IMR-90 (cell line): ENCODE results near the gene MOCS1. TPM values are rescaled to one million over a fixed set of nuclear protein-coding genes. Genes with fewer than 3 reads are reported as not detected.

Source experiments
- ATAC-seq: fragments of 200-7000 bp; cut with Tn5 transposase; 2 replicates; pipeline ENCODE4 v1.9.1; 2020; ENCODE audit warnings: low read depth, mild to moderate bottlenecking, moderate library complexity
- BruUV-seq: library from RNA; stranded (reverse); fragments of 400-500 nt; replicated peaks from 2 replicates; lab custom pipeline; 2021; lab: Mats Ljungman, UMichigan
- CTCF ChIA-PET: fragments of 300-600 bp; formaldehyde crosslinking; extraction: SDS; loops from one replicate; lab custom pipeline; 2021; ENCODE audit warnings: antibody characterized with exemption; lab: Yijun Ruan, JAX
- POLR2A ChIA-PET: fragments of 300-600 bp; sonication (Branson Sonifier 250); formaldehyde crosslinking; loops from one replicate; lab custom pipeline; 2022; ENCODE audit warnings: antibody characterized with exemption; ENCODE audit not compliant: unreplicated experiment; lab: Charles Lee
- DNase-seq: peaks from one replicate; pipeline ENCODE4 v3.0.0; 2013
- H2AFZ ChIP-seq: replicated peaks from 2 replicates; pipeline ENCODE3; 2013; ENCODE audit warnings: low read length, mild to moderate bottlenecking; ENCODE audit not compliant: poor library complexity
- H2AK5ac ChIP-seq: 2 replicates; pipeline ENCODE4 v1.6.1; 2013; ENCODE audit warnings: low read depth, low read length, inconsistent platforms
- H2AK9ac ChIP-seq: replicated peaks from 2 replicates; pipeline ENCODE3; 2013; ENCODE audit warnings: mild to moderate bottlenecking, low read depth, low read length, moderate library complexity; ENCODE audit not compliant: poor library complexity
- H2BK120ac ChIP-seq: 2 replicates; pipeline ENCODE4 v1.6.1; 2013; ENCODE audit warnings: low read depth, low read length, inconsistent platforms
- H2BK15ac ChIP-seq: 3 replicates; pipeline ENCODE4 v1.6.1; 2013; ENCODE audit warnings: low read depth, low read length, inconsistent platforms
- H2BK20ac ChIP-seq: 2 replicates; pipeline ENCODE4 v1.6.1; 2013; ENCODE audit warnings: low read depth, mild to moderate bottlenecking, inconsistent platforms, low read length, moderate library complexity
- H2BK5ac ChIP-seq: 2 replicates; pipeline ENCODE4 v1.6.1; 2013; ENCODE audit warnings: mild to moderate bottlenecking, low read depth, low read length, inconsistent platforms; ENCODE audit not compliant: poor library complexity, severe bottlenecking
- H3K14ac ChIP-seq: replicated peaks from 2 replicates; pipeline ENCODE4 v1.6.1; 2013; ENCODE audit warnings: low read depth, low read length, inconsistent platforms
- H3K18ac ChIP-seq: 2 replicates; pipeline ENCODE4 v1.6.1; 2013; ENCODE audit warnings: low read depth, low read length, control low read depth
- H3K23ac ChIP-seq: 2 replicates; pipeline ENCODE4 v1.6.1; 2013; ENCODE audit warnings: low read depth, low read length, inconsistent platforms
- H3K27ac ChIP-seq: 2 replicates; pipeline ENCODE4 v1.5.1; 2013; ENCODE audit warnings: mild to moderate bottlenecking, control low read depth, low read length; ENCODE audit not compliant: insufficient read depth
- H3K27me3 ChIP-seq: 2 replicates; pipeline ENCODE4 v1.6.1; 2013; ENCODE audit warnings: low read length; ENCODE audit not compliant: control insufficient read depth, insufficient read depth
- H3K36me3 ChIP-seq: 2 replicates; pipeline ENCODE4 v1.6.1; 2013; ENCODE audit warnings: low read length, mixed read lengths; ENCODE audit not compliant: control insufficient read depth, insufficient read depth
- H3K4ac ChIP-seq: 2 replicates; pipeline ENCODE4 v1.6.1; 2013; ENCODE audit warnings: low read depth, low read length, inconsistent platforms
- H3K4me1 ChIP-seq: 2 replicates; pipeline ENCODE4 v1.6.1; 2013; ENCODE audit warnings: low read length, mixed read lengths; ENCODE audit not compliant: control insufficient read depth, insufficient read depth
- H3K4me2 ChIP-seq: 2 replicates; pipeline ENCODE4 v1.6.1; 2013; ENCODE audit warnings: low read depth, mild to moderate bottlenecking, control low read depth, low read length, moderate library complexity
- H3K4me3 ChIP-seq: 2 replicates; pipeline ENCODE4 v1.5.1; 2013; ENCODE audit warnings: low read depth, mild to moderate bottlenecking, control low read depth, low read length, moderate library complexity; ENCODE audit not compliant: insufficient read depth
- H3K56ac ChIP-seq: 2 replicates; pipeline ENCODE4 v1.6.1; 2013; ENCODE audit warnings: low read length, inconsistent platforms; ENCODE audit not compliant: insufficient read depth; ENCODE audit errors: extremely low read depth
- H3K79me1 ChIP-seq, 2 experiments: 2 replicates each; pipeline ENCODE4 v1.6.1; 2013; ENCODE audit warnings: low read length in 2 of 2, inconsistent platforms in 1 of 2, low read depth in 1 of 2
- H3K9ac ChIP-seq: 2 replicates; pipeline ENCODE4 v1.6.1; 2013; ENCODE audit warnings: low read depth, low read length, control low read depth
- H3K9me1 ChIP-seq: 2 replicates; pipeline ENCODE4 v1.6.1; 2013; ENCODE audit warnings: low read length, inconsistent platforms; ENCODE audit not compliant: insufficient read depth
- H3K9me3 ChIP-seq: 2 replicates; pipeline ENCODE4 v1.6.1; 2013; ENCODE audit warnings: low read length; ENCODE audit not compliant: control insufficient read depth, insufficient read depth
- H4K20me1 ChIP-seq: 2 replicates; pipeline ENCODE4 v1.6.1; 2013; ENCODE audit warnings: low read length, inconsistent platforms; ENCODE audit not compliant: insufficient read depth
- H4K5ac ChIP-seq: 2 replicates; pipeline ENCODE4 v1.6.1; 2013; ENCODE audit warnings: mild to moderate bottlenecking, low read depth, low read length, control low read depth
- H4K8ac ChIP-seq, 2 experiments: 2 replicates each; pipeline ENCODE4 v1.6.1; 2013; ENCODE audit warnings: low read depth in 2 of 2, low read length in 2 of 2, control low read depth in 1 of 2, inconsistent platforms in 1 of 2
- H4K91ac ChIP-seq: 2 replicates; pipeline ENCODE4 v1.6.1; 2013; ENCODE audit warnings: low read depth, low read length, inconsistent platforms; ENCODE audit not compliant: insufficient read depth
- BHLHE40 ChIP-seq: fragments of 150-350 bp; IDR thresholded peaks from 2 replicates; pipeline ENCODE4 v1.6.1; 2016; ENCODE audit warnings: mild to moderate bottlenecking, low read depth, low read length
- CEBPB ChIP-seq: IDR thresholded peaks from 2 replicates; pipeline ENCODE4 v1.6.1; 2012; ENCODE audit warnings: low read depth, low read length, improper control_type of control experiment
- CHD1 ChIP-seq: IDR thresholded peaks from 2 replicates; pipeline ENCODE4 v1.6.1; 2012; ENCODE audit warnings: low read depth, low read length, improper control_type of control experiment
- CTCF ChIP-seq: conservative IDR thresholded peaks from 2 replicates; pipeline ENCODE4 v1.5.1; 2012; ENCODE audit warnings: mild to moderate bottlenecking, low read depth, low read length, improper control_type of control experiment
- FOS ChIP-seq: fragments of 150-350 bp; IDR thresholded peaks from 2 replicates; pipeline ENCODE4 v1.6.1; 2016; ENCODE audit warnings: low read depth, low read length
- MAFK ChIP-seq: IDR thresholded peaks from 2 replicates; pipeline ENCODE4 v1.6.1; 2012; ENCODE audit warnings: low read depth, low read length, improper control_type of control experiment
- MAZ ChIP-seq: IDR thresholded peaks from 2 replicates; pipeline ENCODE4 v1.6.1; 2012; ENCODE audit warnings: low read depth, mild to moderate bottlenecking, low read length, improper control_type of control experiment, moderate library complexity, borderline replicate concordance
- MXI1 ChIP-seq: IDR thresholded peaks from 2 replicates; pipeline ENCODE4 v1.6.1; 2012; ENCODE audit warnings: low read depth, mild to moderate bottlenecking, low read length, moderate library complexity, borderline replicate concordance
- NFE2L2 ChIP-seq: fragments of 150-350 bp; IDR thresholded peaks from 2 replicates; pipeline ENCODE4 v1.6.1; 2016; ENCODE audit warnings: low read depth, mild to moderate bottlenecking, low read length
- POLR2A ChIP-seq: IDR thresholded peaks from 2 replicates; pipeline ENCODE4 v1.6.1; 2012; ENCODE audit warnings: mild to moderate bottlenecking, low read depth, low read length
- RAD21 ChIP-seq: IDR thresholded peaks from 2 replicates; pipeline ENCODE4 v1.6.1; 2012; ENCODE audit warnings: low read length, improper control_type of control experiment
- RCOR1 ChIP-seq: IDR thresholded peaks from 2 replicates; pipeline ENCODE4 v1.6.1; 2012; ENCODE audit warnings: mild to moderate bottlenecking, low read length, improper control_type of control experiment; ENCODE audit not compliant: insufficient replicate concordance
- RFX5 ChIP-seq: IDR thresholded peaks from 2 replicates; pipeline ENCODE4 v1.8.0; 2012; ENCODE audit warnings: low read depth, mild to moderate bottlenecking, low read length, moderate library complexity
- SMC3 ChIP-seq: fragments of 150-350 bp; IDR thresholded peaks from 2 replicates; pipeline ENCODE4 v1.6.1; 2016; ENCODE audit warnings: low read depth, mild to moderate bottlenecking, antibody characterized with exemption, low read length, moderate library complexity
- dilution Hi-C: fragments of 300-500 bp; cut with HindIII; formaldehyde crosslinking; loops from one replicate; pipeline ENCODE4 v1.14.3; 2018; ENCODE audit warnings: low sequenced_read_pairs; ENCODE audit not compliant: unreplicated experiment
- in situ Hi-C: fragments of 300-500 bp; cut with MboI; formaldehyde crosslinking; loops from 3 replicates; pipeline ENCODE4 v1.14.3; 2019; ENCODE audit warnings: low sequenced_read_pairs, inconsistent platforms, mixed read lengths
- intact Hi-C: fragments of 100-400 bp; cut with micrococcal nuclease; formaldehyde crosslinking; loops from 2 replicates; pipeline ENCODE4 v1.10.0; 2022
- polyA plus RNA-seq, 3 experiments: library from polyadenylated mRNA; depleted of rRNA; stranded (reverse); fragments of >200 nt; gene quantifications; 2 replicates each; pipeline ENCODE4 v1.2.3, GENCODE V29; 2012; ENCODE audit warnings: low replicate concordance in 1 of 3
- total RNA-seq: library from RNA; depleted of rRNA; stranded (reverse); fragments of >200 nt; gene quantifications from 2 replicates; pipeline ENCODE4 v1.2.3, GENCODE V29; 2012
- TF ChIP-seq, protein P1 (sequence below): fragments of 150-350 bp; IDR thresholded peaks from 2 replicates; pipeline ENCODE4 v1.6.1; 2017; ENCODE audit warnings: mild to moderate bottlenecking, antibody characterized with exemption, low read length, low read depth
- TF ChIP-seq, protein P2 (sequence below): fragments of 150-350 bp; IDR thresholded peaks from 2 replicates; pipeline ENCODE4 v1.6.1; 2016; ENCODE audit warnings: low read depth, mild to moderate bottlenecking, low read length, moderate library complexity, borderline replicate concordance

Gene MOCS1
- total and polyA plus RNA-seq, 2 of the 4 experiments (the other 2 are of a cell fraction), result 5.5 to 9.5 TPM

- BruUV-seq, result no TSS peak
- Histone ChIP-seq H3K36me3 (peaks cover 39% of the 10 kb centered on the region), H3K56ac (no peak overlapping the region), H2BK20ac (no peak overlapping the region), H4K5ac (no peak overlapping the region), H4K8ac (no peak overlapping the region), H4K91ac (no peak overlapping the region), H2BK120ac (no peak overlapping the region), H2AK9ac (no peak overlapping the region), H3K4me2 (no peak overlapping the region), H3K4me3 (no peak overlapping the region), H3K4me1 (no peaks in the 10 kb centered on the region), H2BK15ac (no peak overlapping the region), H3K27ac (no peak overlapping the region), H2AFZ (no peak overlapping the region), H3K18ac (no peak overlapping the region), H2AK5ac (no peak overlapping the region), H3K27me3 (no peaks in the 10 kb centered on the region), H3K4ac (no peak overlapping the region), H3K9me3 (no peaks in the 10 kb centered on the region), H3K9ac (no peak overlapping the region), H3K23ac (no peak overlapping the region), H3K79me1 (no peaks in the 10 kb centered on the region), H3K14ac (no peak overlapping the region), H4K20me1 (no peaks in the 10 kb centered on the region), H2BK5ac (no peak overlapping the region), H3K9me1 (peaks cover 6% of the 10 kb centered on the region; the same call in 1 of the 2 replicates)
- in situ Hi-C loops, result no loop called here
- no peak for DNase-seq
- ATAC-seq, result no peak
- TF ChIP-seq RFX5, result no peak
- TF ChIP-seq RCOR1, result no peak
- TF ChIP-seq, protein P1, sequence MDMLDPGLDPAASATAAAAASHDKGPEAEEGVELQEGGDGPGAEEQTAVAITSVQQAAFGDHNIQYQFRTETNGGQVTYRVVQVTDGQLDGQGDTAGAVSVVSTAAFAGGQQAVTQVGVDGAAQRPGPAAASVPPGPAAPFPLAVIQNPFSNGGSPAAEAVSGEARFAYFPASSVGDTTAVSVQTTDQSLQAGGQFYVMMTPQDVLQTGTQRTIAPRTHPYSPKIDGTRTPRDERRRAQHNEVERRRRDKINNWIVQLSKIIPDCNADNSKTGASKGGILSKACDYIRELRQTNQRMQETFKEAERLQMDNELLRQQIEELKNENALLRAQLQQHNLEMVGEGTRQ, result no peak
- no peak for TF ChIP-seq MAFK
- no peak for TF ChIP-seq NFE2L2
- no peak for TF ChIP-seq FOS
- no peak for TF ChIP-seq MAZ
- TF ChIP-seq POLR2A, result no peak
- no peak for TF ChIP-seq CEBPB
- TF ChIP-seq CTCF, result no peak
- TF ChIP-seq CHD1, result no peak
- TF ChIP-seq SMC3, result no peak
- no peak for TF ChIP-seq BHLHE40
- TF ChIP-seq MXI1, result no peak
- TF ChIP-seq RAD21, result no peak
- TF ChIP-seq, protein P2, sequence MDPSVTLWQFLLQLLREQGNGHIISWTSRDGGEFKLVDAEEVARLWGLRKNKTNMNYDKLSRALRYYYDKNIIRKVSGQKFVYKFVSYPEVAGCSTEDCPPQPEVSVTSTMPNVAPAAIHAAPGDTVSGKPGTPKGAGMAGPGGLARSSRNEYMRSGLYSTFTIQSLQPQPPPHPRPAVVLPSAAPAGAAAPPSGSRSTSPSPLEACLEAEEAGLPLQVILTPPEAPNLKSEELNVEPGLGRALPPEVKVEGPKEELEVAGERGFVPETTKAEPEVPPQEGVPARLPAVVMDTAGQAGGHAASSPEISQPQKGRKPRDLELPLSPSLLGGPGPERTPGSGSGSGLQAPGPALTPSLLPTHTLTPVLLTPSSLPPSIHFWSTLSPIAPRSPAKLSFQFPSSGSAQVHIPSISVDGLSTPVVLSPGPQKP, result no peak
- dilution Hi-C loops, result no loop called here
- intact Hi-C loops, result no loop called here
- ChIA-PET POLR2A (no interaction called here), CTCF (no interaction called here)
Observed at GRCh38 chr6:39910164-39910563, 24.1 kb downstream of the MOCS1 start.
